WERI-Rb-1 (cell line): ENCODE results near the gene PHLDA3.

Experiments used
- DNase-seq: peaks from one replicate; pipeline ENCODE4 v3.0.0-alpha.2; 2020
- H3K27ac ChIP-seq: fragments of 250-450 bp; sonication (Bioruptor Pico); 2 replicates; pipeline ENCODE4 v1.5.1; 2020; ENCODE audit warnings: mild to moderate bottlenecking, moderate library complexity
- H3K27me3 ChIP-seq: fragments of 250-450 bp; sonication (Bioruptor Pico); 2 replicates; pipeline ENCODE4 v1.5.1; 2021; ENCODE audit warnings: mild to moderate bottlenecking, low read depth, moderate library complexity; ENCODE audit not compliant: insufficient read depth, severe bottlenecking
- H3K36me3 ChIP-seq: fragments of 250-450 bp; sonication (Bioruptor Pico); 2 replicates; pipeline ENCODE4 v1.5.1; 2020; ENCODE audit warnings: mild to moderate bottlenecking, moderate library complexity
- H3K4me3 ChIP-seq: 2 replicates; pipeline ENCODE4 v1.5.1; 2011; ENCODE audit warnings: low read depth, mild to moderate bottlenecking, control low read depth, low read length
- H3K9me3 ChIP-seq: fragments of 250-450 bp; sonication (Bioruptor Pico); 2 replicates; pipeline ENCODE4 v1.5.1; 2021; ENCODE audit warnings: mild to moderate bottlenecking, moderate library complexity; ENCODE audit not compliant: severe bottlenecking
- CTCF ChIP-seq: IDR thresholded peaks from 2 replicates; pipeline ENCODE4 v1.5.1; 2011; ENCODE audit warnings: low read depth, mild to moderate bottlenecking, control low read depth, inconsistent platforms, low read length

PHLDA3 gene

GRCh38 chr1:201436969-201437368 lies 32.0 kb downstream of the PHLDA3 start:
- no peak for TF ChIP-seq CTCF
- H3K4me3 ChIP-seq = no peak overlapping the region

GRCh38 chr1:201436393-201436792 lies 32.6 kb downstream of the PHLDA3 start:
- Histone ChIP-seq H3K27ac (no peak overlapping the region), H3K9me3 (peaks cover 10% of the 10 kb centered on the region), H3K36me3 (no peaks in the 10 kb centered on the region), H3K4me3 (no peak overlapping the region), H3K27me3 (no peaks in the 10 kb centered on the region)
- TF ChIP-seq CTCF = peak; percentile 82
- peak; percentile 94 for DNase-seq

More at GRCh38 chr1:201436969-201437368, 32.0 kb downstream of the PHLDA3 start:
- H3K9me3 ChIP-seq = peaks cover 13% of the 10 kb centered on the region
- H3K27ac ChIP-seq = no peak overlapping the region
- no peaks in the 10 kb centered on the region for H3K27me3 ChIP-seq
- no peak for DNase-seq
- H3K36me3 ChIP-seq = no peaks in the 10 kb centered on the region

GRCh38 chr1:201434266-201434665 lies 34.7 kb downstream of the PHLDA3 start:
- no peak for TF ChIP-seq CTCF
- no peaks in the 10 kb centered on the region for H3K36me3 ChIP-seq
- H3K27me3 ChIP-seq = no peaks in the 10 kb centered on the region
- no peak overlapping the region for H3K4me3 ChIP-seq
- no peak overlapping the region for H3K27ac ChIP-seq
- no peak for DNase-seq
- no peaks in the 10 kb centered on the region for H3K9me3 ChIP-seq

- Histone ChIP-seq H3K27me3 (no peaks in the 10 kb centered on the region), H3K4me3 (no peak overlapping the region), H3K9me3 (no peaks in the 10 kb centered on the region), H3K27ac (no peak overlapping the region), H3K36me3 (no peaks in the 10 kb centered on the region)
- no peak for TF ChIP-seq CTCF
- no peak for DNase-seq
Observed at GRCh38 chr1:201433609-201434008, 35.4 kb downstream of the PHLDA3 start.

GRCh38 chr1:201430776-201431175 lies 38.2 kb downstream of the PHLDA3 start:
- no peaks in the 10 kb centered on the region for H3K36me3 ChIP-seq

More at GRCh38 chr1:201430776-201431175, 38.2 kb downstream of the PHLDA3 start:
- Histone ChIP-seq H3K9me3 (peaks cover 2% of the 10 kb centered on the region), H3K27ac (no peak overlapping the region), H3K4me3 (no peak overlapping the region), H3K27me3 (no peaks in the 10 kb centered on the region)
- TF ChIP-seq CTCF = no peak
- no peak for DNase-seq
